K562 (cell line): ENCODE measurements around the gene CHKB. TPM values are rescaled to one million over a fixed set of nuclear protein-coding genes. Genes with fewer than 3 reads are reported as not detected.

Experiments used
- ATAC-seq: fragments of 200-7000 bp; cut with Tn5 transposase; 3 replicates; pipeline ENCODE4 v1.9.1; 2020; ENCODE audit warnings: moderate library complexity
- BruUV-seq: library from RNA; stranded (reverse); fragments of 400-500 nt; replicated peaks from 2 replicates; lab custom pipeline; 2021; lab: Mats Ljungman, UMichigan
- CTCF ChIA-PET: fragments of 300-600 bp; formaldehyde crosslinking; extraction: SDS; loops from one replicate; lab custom pipeline; 2021; ENCODE audit warnings: low intra/inter-chr PET ratio; lab: Yijun Ruan, JAX
- POLR2A ChIA-PET: fragments of 300-600, 350-650 bp; sonication (Branson Sonifier 250); formaldehyde crosslinking; extraction: SDS; loops from one replicate; lab custom pipeline; 2021; ENCODE audit warnings: antibody characterized with exemption, inconsistent platforms; lab: Yijun Ruan, JAX
- DNase-seq, 4 experiments: peaks; one replicate each; pipeline versions ENCODE4 v3.0.0 to v3.0.0-alpha.2; 2011 to 2018; ENCODE audit warnings: low spot score in 3 of 4, mixed read lengths in 3 of 4; ENCODE audit errors: extremely low read depth in 1 of 4
- FAIRE-seq: peaks from 2 replicates; lab custom pipeline; 2011; peaks lifted over from hg19 to GRCh38; lab: Jason Lieb, UNC
- H2AFZ ChIP-seq: 2 replicates; pipeline ENCODE4 v1.6.0; 2011; ENCODE audit warnings: low read depth, low read length, control low read depth, inconsistent platforms
- H3K27ac ChIP-seq: fragments of 200-600 bp; 3 replicates; pipeline ENCODE4 v1.8.0; 2011; ENCODE audit warnings: low read depth, mild to moderate bottlenecking, control low read depth, inconsistent platforms, low read length, moderate library complexity, mixed read lengths; ENCODE audit errors: extremely low read depth
- H3K27me3 ChIP-seq, 2 experiments: fragments of 300-600 bp in 1 of 2; 2 replicates in 1 of 2; 3 replicates in 1 of 2; pipeline versions ENCODE4 v1.6.0 to v1.8.0; 2011; ENCODE audit warnings: inconsistent platforms in 2 of 2, low read length in 2 of 2, mild to moderate bottlenecking in 1 of 2, mixed read lengths in 1 of 2, moderate library complexity in 1 of 2; ENCODE audit not compliant: control insufficient read depth in 2 of 2, insufficient read depth in 2 of 2
- H3K36me3 ChIP-seq: fragments of 300-600 bp; 3 replicates; pipeline ENCODE4 v1.8.0; 2011; ENCODE audit warnings: mild to moderate bottlenecking, low read length, inconsistent platforms; ENCODE audit not compliant: control insufficient read depth, insufficient read depth
- H3K4me1 ChIP-seq, 2 experiments: fragments of 200-600 bp in 1 of 2; replicated peaks in 1 of 2; 2 replicates in 1 of 2; 3 replicates in 1 of 2; pipeline versions ENCODE4 v1.5.1 to v1.8.0; 2011; ENCODE audit warnings: inconsistent platforms in 2 of 2, low read length in 2 of 2, mild to moderate bottlenecking in 1 of 2, mixed read lengths in 1 of 2, moderate library complexity in 1 of 2; ENCODE audit not compliant: control insufficient read depth in 2 of 2, insufficient read depth in 2 of 2
- H3K4me2 ChIP-seq: 2 replicates; pipeline ENCODE4 v1.6.1; 2011; ENCODE audit warnings: low read length, control low read depth, inconsistent platforms, mixed read lengths; ENCODE audit not compliant: insufficient read depth
- H3K4me3 ChIP-seq: fragments of 200-600 bp; sonication (generic), shearing (Covaris generic); 2 replicates; pipeline ENCODE4 v1.5.1; 2016; ENCODE audit warnings: control low read depth, inconsistent platforms
- H3K79me2 ChIP-seq: fragments of 200-600 bp; 3 replicates; pipeline ENCODE4 v1.8.0; 2011; ENCODE audit warnings: low read length, inconsistent platforms; ENCODE audit not compliant: control insufficient read depth, insufficient read depth
- H3K9ac ChIP-seq, 2 experiments: 2 replicates each; pipeline versions ENCODE4 v1.6.0 to v1.6.1; 2011; ENCODE audit warnings: low read depth in 2 of 2, low read length in 2 of 2, control low read depth in 1 of 2, inconsistent platforms in 1 of 2, mild to moderate bottlenecking in 1 of 2, mixed read lengths in 1 of 2; ENCODE audit not compliant: insufficient read depth in 1 of 2
- H3K9me1 ChIP-seq: one replicate; pipeline ENCODE4 v1.6.0; 2011; ENCODE audit warnings: inconsistent platforms, mild to moderate bottlenecking, low read length, moderate library complexity; ENCODE audit not compliant: control insufficient read depth, insufficient read depth
- H3K9me3 ChIP-seq: replicated peaks from 2 replicates; pipeline ENCODE4 v1.5.1; 2011; ENCODE audit warnings: low read depth, low read length, inconsistent platforms; ENCODE audit not compliant: control insufficient read depth, insufficient read depth
- H4K20me1 ChIP-seq: replicated peaks from 2 replicates; pipeline ENCODE4 v1.6.1; 2011; ENCODE audit warnings: low read length, inconsistent platforms, mixed read lengths; ENCODE audit not compliant: control insufficient read depth, insufficient read depth
- BDP1 ChIP-seq: IDR thresholded peaks from 3 replicates; pipeline ENCODE4 v1.6.1; 2011; ENCODE audit not compliant: insufficient read length, insufficient read depth
- DDX20 ChIP-seq: fragments of 450-650 bp; IDR thresholded peaks from 2 replicates; pipeline ENCODE4 v1.6.1; 2016; ENCODE audit warnings: missing genetic modification characterization, low read depth, mild to moderate bottlenecking, missing compliant biosample characterization, moderate library complexity
- NFRKB ChIP-seq: fragments of 450-650 bp; IDR thresholded peaks from 2 replicates; pipeline ENCODE4 v1.6.1; 2016; ENCODE audit warnings: low read depth
- PATZ1 ChIP-seq: fragments of 250-450 bp; sonication (Bioruptor Pico); IDR thresholded peaks from 2 replicates; pipeline ENCODE4 v1.5.0; 2020; ENCODE audit warnings: mild to moderate bottlenecking, borderline replicate concordance
- STAT5B ChIP-seq: fragments of 250-450 bp; sonication (Bioruptor Pico); IDR thresholded peaks from 2 replicates; pipeline ENCODE4 v1.8.0; 2021; ENCODE audit warnings: mild to moderate bottlenecking, inconsistent platforms
- VEZF1 ChIP-seq: fragments of 200-800 bp; sonication (Bioruptor generic); IDR thresholded peaks from 2 replicates; pipeline ENCODE4 v1.6.1; 2017; ENCODE audit warnings: missing genetic modification characterization, missing compliant biosample characterization
- YY1 ChIP-seq, 3 experiments: IDR thresholded peaks; 2 replicates each; pipeline ENCODE4 v1.6.1; 2011; ENCODE audit warnings: low read length in 2 of 3, mild to moderate bottlenecking in 2 of 3, moderate library complexity in 2 of 3, borderline replicate concordance in 1 of 3, control low read depth in 1 of 3, low read depth in 1 of 3; ENCODE audit not compliant: insufficient read depth in 3 of 3, insufficient replicate concordance in 2 of 3, control insufficient read depth in 1 of 3, insufficient read length in 1 of 3; ENCODE audit errors: extremely low read depth in 1 of 3
- ZNF184 ChIP-seq: sonication (generic); formaldehyde crosslinking; IDR thresholded peaks from 2 replicates; pipeline ENCODE4 v1.5.0; 2020; ENCODE audit warnings: missing genetic modification reagents
- WGBS: fragments of 100-300 bp; shearing (Covaris generic); methylation state at CpG from one replicate; pipeline ENCODE4 v1.1.6; 2016; ENCODE audit warnings: low coverage, mixed read lengths; ENCODE audit not compliant: insufficient coverage; ENCODE audit errors: missing lambda C conversion rate; 5-methylcytosine and 5-hydroxymethylcytosine counted together
- in situ Hi-C: fragments of 300-500 bp; cut with MboI; formaldehyde crosslinking; loops from 4 replicates; pipeline ENCODE4 v1.15.0; 2018; ENCODE audit warnings: inconsistent platforms, mixed read lengths
- intact Hi-C: fragments of 100-400 bp; cut with micrococcal nuclease; formaldehyde crosslinking; loops from 2 replicates; pipeline ENCODE4 v1.14.2; 2022
- polyA plus RNA-seq, 8 experiments: library from polyadenylated mRNA; depleted of rRNA in 4 of 8; stranded (reverse) in 5 of 8; unstranded in 3 of 8; fragments of >200 nt; fragmentation: Nextera tagmentation in 2 of 8; fragmentation: Illumina TruSeq in 1 of 8; extraction: Ambion mirVana in 2 of 8; extraction: Trizol in 1 of 8; gene quantifications; 2 replicates each; pipeline versions ENCODE4 v1.2.1 to v1.2.3, GENCODE V29; 2011 to 2014; ENCODE audit warnings: inconsistent platforms in 1 of 8, missing spikeins in 1 of 8
- total RNA-seq, 7 experiments: library from RNA; depleted of rRNA in 6 of 7; stranded (reverse); fragments of >200 nt in 6 of 7; fragmentation: Illumina TruSeq in 2 of 7; extraction: Trizol in 2 of 7; gene quantifications; 2 replicates each; pipeline versions ENCODE4 v1.2.1 to v1.2.3, GENCODE V29; 2011 to 2021; ENCODE audit warnings: low replicate concordance in 1 of 7
- TF ChIP-seq, protein P1 (sequence below), 3 experiments: fragments of 200-800 bp in 1 of 3; sonication (Bioruptor generic) in 1 of 3; sonication (generic) in 1 of 3; formaldehyde crosslinking in 1 of 3; IDR thresholded peaks; 2 replicates each; pipeline versions ENCODE4 v1.6.1 to v1.8.0; 2016 to 2022; ENCODE audit warnings: mild to moderate bottlenecking in 2 of 3, missing compliant biosample characterization in 2 of 3, missing genetic modification characterization in 2 of 3, missing genetic modification reagents in 1 of 3

The CHKB gene
- total and polyA plus RNA-seq, 9 of the 15 experiments (the other 6 are each of a cell fraction or from before 2014, with no cell fraction given): 2.7 to 31.0 (median 11.0) TPM

- in situ Hi-C loops: no loop called here
- Histone ChIP-seq H3K27ac (peak overlapping the region; percentile 96; the same call in 2 of the 3 replicates), H3K79me2 (peaks cover 6% of the 10 kb centered on the region; the same call in 2 of the 3 replicates), H3K9me3 (no peaks in the 10 kb centered on the region), H4K20me1 (no peaks in the 10 kb centered on the region), H3K9ac (peak overlapping the region; percentile 93 to 97), H3K27me3 (no peaks in the 10 kb centered on the region), H3K4me3 (peak overlapping the region; percentile 77), H3K36me3 (no peaks in the 10 kb centered on the region; the same call in 2 of the 3 replicates), H3K4me2 (peak overlapping the region; percentile 84), H3K9me1 (no peaks in the 10 kb centered on the region), H3K4me1 (peaks cover 15 to 31% of the 10 kb centered on the region in 2 experiments; a peak in 4 of 5 replicates), H2AFZ (peak overlapping the region; percentile 92)
- ATAC-seq (no peak), DNase-seq (no peak), FAIRE-seq (no peak)
- POLR2A ChIA-PET: interaction anchor here (0.5 to 1.3 kb wide), 6 partner anchors 13 to 424 kb away, joined by 3 to 4 read pairs (median 3); partner anchors contain the start of genes SCO2 and SYCE3
- intact Hi-C loops: no loop called here
- WGBS: 11% methylated on average over 14 of the region's 39 CpGs
- BruUV-seq: no TSS peak
- CTCF ChIA-PET: no interaction called here
- TF ChIP-seq BDP1: no peak
- no peak for TF ChIP-seq PATZ1 (CRISPR knock-in tag)
- TF ChIP-seq YY1 (IDR thresholded peaks at IDR 0.05; ENCODE audit: borderline replicate concordance in 1 of 3, control insufficient read depth in 1 of 3, extremely low read depth in 1 of 3, insufficient read depth in 3 of 3, insufficient read length in 1 of 3, insufficient replicate concordance in 2 of 3, low read depth in 1 of 3, low read length in 2 of 3): peak in 1 of 3 experiments; percentile 44
- TF ChIP-seq, protein P1, sequence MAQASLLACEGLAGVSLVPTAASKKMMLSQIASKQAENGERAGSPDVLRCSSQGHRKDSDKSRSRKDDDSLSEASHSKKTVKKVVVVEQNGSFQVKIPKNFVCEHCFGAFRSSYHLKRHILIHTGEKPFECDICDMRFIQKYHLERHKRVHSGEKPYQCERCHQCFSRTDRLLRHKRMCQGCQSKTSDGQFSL (CRISPR knock-in tag; IDR thresholded peaks at IDR 0.05): 0 out of 2 replicates have a peak, but pooled peaks have one; percentile 64
- TF ChIP-seq, protein P1 (tag; IDR thresholded peaks at IDR 0.05): 0 out of 4 replicates have a peak, but pooled peaks of 1 of the 2 experiments have one; percentile 39
- TF ChIP-seq STAT5B (CRISPR knock-in tag): no peak
- TF ChIP-seq VEZF1 (CRISPR knock-in tag): peak; percentile 82
- TF ChIP-seq DDX20 (tag): no peak
- no peak for TF ChIP-seq NFRKB
- no peak for TF ChIP-seq ZNF184 (CRISPR knock-in tag)
Observed at GRCh38 chr22:50581950-50582492, 628 bp downstream of the CHKB start.
